Nucleus accumbens (tissue), 56 donors: ENCODE measurements around the gene IGF2BP2.
"Not testable (repeated sequence)": the region's sequence is repeated elsewhere in the genome, so short reads cannot be mapped to it uniquely, and the experiment has no call there.

Experiments used
- DNase-seq, 56 donors: peaks; one replicate each; lab custom pipeline; 2025; lab: John Stamatoyannopoulos, UW

IGF2BP2 gene

DNA sequence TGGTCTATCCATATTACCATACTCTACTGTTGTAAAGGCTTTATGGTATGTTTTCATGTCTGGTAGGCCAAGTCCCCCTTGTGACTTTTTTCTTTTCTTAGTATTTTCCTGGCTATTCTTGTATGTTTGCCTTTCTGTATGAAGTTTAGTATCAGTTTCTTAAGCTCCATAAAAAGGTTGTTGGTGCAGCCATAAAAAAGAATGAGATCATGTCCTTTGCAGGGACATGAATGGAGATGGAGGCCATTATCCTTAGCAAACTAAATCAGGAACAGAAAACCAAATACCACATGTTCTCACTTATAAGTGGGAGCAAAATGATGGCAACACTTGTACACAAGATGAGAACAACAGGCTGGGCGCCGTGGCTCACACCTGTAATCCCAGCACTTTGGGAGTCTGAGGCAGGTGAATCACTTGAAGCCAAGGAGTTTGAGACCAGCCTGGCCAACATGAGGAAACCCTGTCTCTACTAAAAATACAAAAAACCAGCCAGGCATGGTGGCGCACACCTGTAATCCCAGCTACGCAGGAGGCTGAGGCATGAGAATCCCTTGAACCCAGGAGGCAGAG, 13.7 kb upstream of the IGF2BP2 start:
- DNase-seq = not testable (repeated sequence)

DNA sequence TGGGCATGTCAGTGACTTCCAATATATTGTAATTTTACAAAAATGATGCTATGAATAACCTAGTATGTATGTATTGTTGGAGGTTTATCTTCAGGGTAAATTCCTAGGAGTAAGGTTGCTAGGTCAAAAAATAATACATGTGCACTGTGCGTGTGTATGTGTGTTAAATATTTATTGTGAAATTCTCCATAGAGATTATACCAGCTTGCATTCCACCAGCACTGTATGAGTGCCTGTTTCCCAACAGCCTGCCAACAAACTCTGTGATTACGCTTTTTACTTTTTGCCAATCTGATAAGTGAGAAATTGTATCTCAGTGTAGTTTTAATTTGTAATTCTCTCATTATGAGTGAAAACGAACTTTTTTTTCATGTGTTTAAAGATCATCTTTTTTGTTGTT, 12.6 kb upstream of the IGF2BP2 start:
- no peak for DNase-seq

DNA sequence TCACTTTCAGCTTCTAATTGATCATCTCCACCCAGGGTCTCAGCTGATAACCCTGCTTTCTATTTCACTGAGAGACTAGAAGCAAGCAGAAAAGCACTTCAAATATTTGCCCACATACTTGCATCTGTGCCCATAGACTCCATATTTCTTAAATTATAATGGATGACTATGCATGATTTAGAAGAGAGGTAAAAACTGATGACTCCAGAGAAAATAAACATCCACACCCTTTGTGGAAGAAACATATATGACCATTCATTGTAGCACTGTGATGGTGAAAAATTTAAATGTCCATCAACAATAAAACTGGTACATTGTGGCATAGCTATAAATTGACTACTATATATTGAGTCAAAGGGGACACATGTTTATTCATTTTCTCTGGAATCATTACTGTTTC, 7.1 kb upstream of the IGF2BP2 start:
- no peak for DNase-seq

DNA sequence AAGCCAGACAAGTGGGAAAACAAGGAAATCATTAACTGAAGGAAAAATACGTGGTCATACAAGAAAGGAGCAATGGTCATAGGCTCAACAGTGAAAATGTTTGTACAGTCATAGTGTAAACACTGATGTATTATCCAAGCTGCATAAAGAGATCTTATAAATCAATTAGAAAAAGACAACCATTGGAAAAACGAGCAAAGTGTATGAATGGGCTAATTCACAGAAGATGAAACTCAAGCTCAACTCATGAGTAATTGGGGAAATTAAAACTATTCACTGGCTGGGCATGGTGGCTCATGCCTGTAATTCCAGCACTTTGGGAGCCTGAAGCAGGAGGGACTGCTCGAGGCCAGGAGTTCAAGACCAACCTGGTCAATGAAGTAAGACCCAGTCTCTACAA, 6.4 kb upstream of the IGF2BP2 start:
- no peak for DNase-seq

DNA sequence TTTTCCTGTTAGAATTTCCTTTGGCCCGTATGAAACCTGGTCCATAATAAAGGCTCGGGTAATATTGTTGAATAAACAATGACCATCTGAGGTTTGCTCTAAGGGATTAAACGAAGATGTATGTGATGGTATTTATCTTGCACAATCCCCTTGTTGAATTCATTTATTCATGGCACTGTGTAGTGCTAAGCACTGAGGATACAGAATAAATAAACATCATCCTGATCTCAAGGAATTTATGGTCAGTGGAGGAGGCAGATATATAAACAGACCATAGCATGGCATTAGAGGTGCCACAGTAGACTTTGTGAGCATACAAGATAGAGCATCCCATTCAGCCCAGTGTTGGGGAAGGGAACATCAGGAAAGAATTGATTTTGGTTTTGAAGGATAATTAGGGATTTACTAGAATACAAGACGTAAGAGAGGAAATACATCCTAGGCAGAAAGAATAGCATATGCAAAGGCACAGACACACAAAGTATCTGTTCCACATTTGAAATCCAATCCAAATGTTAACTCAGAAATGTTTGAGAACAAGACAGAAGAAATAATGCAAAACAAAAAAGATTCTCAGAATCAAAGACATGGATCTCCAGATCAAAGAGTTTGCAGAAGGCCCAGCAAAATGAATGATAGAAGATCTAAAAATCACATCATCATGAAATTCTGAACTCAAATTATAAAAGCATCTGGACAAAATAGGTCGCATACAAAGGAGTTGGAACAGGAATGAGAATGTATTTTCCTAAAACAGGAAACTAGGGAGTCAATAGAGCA, 5.4 kb upstream of the IGF2BP2 start:
- DNase-seq = no peak

DNA sequence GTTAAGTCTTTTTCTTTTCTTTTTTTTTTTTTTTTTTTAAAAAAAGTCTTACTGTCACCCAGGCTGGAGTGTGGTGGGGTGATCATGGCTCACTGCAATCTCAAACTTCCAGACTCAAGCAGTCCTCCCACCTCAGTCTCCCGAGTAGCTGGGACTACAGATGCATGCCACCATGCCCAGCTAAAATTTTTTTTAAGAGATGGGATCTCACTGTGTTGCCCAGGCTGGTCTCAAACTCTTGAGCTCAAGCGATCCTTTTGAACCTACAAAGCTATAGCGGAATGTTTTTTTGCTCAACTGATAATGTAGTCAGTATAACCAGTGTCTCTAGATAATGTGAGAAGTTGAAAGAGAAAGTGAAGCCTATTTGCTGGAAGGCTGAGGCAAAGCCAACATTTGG, 3.9 kb upstream of the IGF2BP2 start:
- no peak for DNase-seq

DNA sequence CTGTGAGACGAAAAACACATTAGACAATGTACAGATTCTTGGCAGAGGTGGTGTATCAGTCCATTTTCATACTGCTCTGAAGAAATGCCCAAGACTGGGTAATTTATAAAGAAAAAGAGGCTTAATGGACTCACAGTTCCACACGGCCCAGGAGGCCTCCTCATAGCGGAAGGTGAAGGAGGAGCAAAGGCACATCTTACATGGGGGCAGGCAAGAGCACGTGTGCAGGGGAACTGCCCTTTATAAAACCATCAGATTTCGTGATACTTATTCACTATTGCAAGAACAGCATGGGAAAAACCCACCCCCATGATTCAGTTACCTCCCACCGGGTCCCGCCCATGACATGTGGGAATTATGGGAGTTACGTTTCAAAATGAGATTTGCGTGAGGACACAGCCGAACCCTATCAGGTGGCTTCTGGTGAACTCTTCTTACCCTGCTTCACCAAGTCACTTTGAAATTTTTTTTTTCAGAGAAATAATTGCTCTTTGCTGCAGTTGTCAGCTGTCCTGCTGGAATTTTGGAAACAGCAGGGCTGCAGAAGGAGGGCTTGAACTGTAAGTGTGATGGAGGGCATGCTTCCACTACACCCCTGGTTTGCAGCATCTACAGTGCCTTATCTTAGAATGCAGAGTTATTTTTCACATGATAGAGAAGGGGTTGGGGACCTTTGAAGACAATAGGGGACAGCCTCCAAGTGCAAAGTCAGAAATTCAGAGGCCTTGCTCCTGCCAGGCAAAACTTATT, 2.9 kb upstream of the IGF2BP2 start:
- DNase-seq = no peak

DNA sequence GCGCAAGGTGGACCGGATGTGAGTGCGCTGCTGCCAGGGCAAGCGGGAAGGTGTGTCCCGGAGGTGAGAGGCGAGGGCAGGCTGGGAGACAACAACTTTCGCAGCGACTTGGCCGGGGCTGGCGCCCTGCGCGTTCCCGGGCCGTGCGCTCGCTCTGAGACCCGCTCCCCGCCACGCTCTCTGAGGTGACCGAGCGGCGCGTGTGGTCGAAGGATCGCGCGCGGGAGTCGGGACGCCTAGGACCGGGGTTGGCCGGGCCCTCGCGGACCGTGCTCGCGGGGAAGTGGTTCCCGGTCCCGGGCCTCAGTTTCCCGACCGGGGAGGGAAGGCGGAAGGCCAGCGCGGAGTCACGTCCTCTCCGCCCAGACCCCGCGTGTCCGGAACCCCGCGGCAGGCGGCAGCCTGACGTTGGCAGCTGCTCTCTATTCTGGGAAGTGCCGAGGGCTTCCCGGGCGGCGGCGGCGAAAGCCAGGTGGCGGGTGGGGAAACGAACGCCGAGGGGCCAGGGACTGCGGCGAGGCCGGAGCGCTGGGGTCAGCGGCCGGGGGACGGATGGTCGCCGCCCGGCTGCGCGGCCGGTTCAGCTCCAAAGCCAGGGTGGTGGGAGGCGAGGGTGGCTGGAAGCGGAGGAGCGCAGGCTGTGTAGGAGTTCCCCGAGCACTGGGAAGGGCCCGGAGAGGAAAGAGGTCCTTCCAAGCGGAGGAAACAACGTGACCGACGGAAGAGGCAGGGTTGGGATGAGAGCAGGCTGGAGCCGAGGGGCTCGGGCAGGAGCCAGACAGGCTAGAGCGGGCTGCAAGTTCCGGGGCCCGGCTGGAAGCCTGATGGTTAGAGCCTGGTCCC, 1.0 kb upstream of the IGF2BP2 start:
- no peak for DNase-seq

DNA sequence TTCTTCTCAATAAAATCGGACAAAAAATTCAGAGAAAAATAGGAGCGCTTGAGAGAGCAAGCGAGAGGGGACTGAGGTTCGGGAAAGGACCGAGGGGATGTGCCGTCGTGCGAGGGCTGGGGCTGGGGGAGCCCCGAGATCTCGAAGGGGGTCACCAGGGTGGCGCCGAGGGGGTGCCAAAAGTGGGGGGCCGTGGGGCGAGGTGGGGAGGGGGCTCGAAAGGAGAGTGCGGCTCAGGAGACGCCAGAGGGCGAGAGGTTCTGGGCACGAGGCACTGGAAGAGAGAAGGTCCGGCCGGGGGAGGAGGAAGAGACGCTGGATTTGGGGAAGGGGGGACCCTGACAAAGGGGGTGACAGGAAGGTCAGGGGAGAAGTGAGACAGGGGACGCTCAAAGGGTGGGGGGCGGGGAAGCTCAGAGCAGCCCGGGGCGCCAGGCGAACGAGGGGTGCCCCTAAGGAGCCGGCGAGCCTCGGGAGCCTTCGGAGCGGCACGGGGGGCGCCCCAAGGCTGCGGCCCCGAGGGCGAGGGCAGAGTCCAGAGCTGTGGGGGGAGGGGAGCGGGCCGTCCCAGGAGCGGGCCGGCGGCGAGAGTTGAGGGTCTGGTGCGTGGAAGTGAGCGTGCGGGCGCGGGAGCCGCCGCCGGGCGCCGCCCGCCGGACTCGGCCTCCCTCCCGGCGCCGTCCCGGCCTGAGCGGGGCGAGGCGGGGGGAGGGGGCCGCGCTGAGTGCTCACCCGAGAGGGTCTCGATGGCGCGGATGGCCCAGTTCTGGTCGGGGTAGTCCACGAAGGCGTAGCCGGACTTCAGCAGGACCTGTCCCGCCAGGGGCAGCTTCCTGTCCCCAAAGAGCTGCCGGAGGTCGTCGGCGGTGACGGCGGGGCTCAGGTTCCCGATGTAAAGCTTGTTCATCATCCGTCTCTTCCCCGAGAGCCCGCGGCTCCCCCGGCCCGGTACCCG, 514 bp downstream of the IGF2BP2 start:
- peak in 2 of 56 donors; percentile 2 to 61 for DNase-seq

DNA sequence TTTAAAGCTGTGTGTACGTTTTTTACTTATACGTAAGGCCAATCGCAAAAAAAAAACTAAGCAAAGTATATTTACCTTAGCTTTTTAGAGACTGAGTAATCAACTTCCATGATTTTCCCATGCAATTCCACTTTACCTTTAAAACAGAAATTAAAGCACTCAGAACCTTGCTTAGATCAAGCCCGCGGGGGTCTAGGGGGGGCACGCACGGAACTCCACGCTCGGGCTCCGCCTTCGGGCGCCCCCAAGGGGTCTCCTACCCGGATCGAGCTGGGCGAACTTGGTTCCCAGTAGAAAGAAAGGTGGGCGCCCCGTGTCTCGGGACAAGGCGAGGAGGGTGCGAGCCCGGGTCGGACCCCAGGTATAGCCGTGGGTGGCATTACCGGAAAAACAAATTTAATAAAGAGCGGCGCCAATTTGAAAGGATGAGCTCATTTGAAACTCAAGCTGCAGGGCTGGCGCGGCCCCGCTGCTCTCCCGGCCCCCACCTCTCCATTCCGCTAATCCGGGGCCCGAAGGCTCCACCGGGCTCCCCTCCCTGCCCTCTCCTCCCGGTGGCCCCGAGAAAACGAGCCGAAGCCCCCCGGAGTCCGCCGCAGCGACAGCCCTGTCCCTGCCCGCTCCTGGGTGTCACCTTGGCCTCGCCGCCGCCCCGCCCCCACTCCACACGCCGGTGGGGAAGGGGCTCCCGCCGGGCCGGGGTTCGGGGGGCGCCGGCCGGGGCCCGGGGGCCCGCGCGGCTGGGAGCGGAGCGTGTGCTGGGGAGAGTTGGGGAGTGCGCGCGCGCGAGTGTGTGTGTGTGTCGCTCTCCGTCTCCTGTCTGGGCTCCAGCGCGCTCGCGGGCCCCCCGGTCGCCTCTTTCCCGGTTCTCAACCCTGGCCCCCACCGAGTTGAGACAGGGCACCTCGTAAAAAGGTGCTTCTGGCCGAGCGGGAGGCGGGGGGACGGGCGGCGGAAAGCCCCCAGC, 1.5 kb downstream of the IGF2BP2 start:
- peak in 4 of 56 donors; percentile 2 to 24 (median 12) for DNase-seq

DNA sequence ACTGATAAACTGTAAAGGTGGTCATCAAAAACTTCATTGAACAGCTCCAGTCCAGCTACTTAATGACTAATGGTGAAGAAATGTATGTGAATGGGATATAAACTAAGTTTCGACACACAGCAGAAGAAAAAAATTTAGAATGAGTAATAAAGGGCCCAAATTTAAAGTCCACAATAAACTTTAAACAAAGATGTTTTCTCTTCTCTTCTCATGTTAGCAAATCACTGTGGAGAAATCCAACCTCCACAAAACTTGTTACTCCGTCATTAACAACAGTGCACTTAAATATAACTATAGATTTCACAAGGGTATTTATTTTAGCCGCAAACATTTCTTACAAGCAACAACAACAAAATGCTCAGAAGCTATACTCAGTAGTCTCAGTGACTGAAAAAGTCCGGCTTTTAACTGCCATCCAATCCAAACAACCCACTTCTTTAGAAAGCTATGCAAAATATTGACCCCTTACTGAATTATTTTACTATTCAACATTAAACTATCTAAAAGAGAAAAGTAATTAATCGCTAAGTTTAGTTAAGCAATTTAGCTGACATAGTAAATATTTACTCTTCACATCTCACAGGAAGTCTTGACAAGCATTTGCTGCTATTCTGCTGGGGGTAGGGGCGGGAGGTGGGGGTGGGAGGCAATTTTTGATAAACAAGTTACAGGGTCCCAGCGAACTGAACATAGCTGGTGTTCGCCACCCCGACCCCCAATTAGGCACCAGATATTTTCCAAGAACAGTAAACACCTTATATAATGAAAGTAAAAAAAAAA, 2.4 kb downstream of the IGF2BP2 start:
- no peak for DNase-seq

DNA sequence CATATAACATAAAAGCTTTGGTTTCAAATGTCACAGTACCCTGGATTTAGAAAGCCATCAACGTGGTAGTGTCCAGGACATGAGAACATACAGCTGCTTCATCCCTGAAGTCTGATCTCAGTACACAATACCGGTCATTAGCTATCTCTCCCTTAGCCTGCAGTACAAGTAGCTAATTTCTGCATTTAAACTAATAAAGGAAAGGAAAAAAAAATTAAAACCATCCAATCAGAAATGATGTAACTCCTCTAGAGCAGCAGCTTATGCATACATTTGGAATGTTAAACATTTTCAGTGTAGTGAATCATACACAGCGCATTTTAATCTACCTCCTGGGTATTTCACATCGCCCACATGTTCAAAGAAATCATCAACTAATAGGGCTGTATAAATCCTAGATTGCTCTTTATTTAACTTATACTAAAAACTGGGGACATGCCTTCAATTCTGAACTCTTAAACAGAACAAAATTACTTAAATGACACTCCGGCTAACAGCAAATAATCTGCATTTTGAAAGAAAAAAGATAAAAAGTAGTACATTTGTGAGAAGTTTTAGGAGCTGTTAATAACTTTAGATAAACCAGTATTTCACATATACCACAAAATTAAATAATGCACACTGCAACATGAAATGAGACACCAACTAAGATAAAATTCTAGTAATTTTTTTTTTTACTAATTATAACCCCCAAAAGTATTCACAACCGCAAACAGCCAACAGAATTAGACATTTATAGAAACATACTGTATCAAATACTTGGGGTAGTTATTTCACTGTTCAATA, 3.7 kb downstream of the IGF2BP2 start:
- no peak for DNase-seq

DNA sequence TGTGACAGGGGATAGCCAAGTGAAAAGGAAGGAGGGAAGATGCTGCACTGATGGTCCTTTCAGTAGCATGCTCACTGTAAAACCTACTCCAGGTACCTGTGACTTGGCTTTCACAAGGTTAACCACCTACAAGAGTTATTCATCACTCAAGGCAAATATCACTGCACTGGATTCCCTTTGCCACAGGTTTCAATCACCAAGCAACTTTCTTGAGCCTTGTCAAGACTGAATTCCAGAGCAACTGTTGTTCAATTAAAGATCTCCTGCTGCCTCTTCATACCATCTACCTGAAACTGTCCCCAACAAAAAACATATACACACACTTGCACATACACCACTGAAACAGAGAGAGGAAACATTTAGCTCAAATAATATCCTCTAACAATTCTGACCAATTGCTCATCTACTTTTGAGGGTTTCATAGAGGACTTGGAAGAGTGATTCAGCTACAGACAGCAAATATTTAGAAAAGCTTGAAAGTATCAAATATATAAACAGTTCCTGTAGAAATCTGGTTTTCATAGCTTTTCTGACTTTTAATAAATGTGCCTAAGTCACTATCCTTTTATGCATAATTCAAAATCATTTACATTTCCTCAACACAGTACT, 6.5 kb downstream of the IGF2BP2 start:
- DNase-seq = no peak

DNA sequence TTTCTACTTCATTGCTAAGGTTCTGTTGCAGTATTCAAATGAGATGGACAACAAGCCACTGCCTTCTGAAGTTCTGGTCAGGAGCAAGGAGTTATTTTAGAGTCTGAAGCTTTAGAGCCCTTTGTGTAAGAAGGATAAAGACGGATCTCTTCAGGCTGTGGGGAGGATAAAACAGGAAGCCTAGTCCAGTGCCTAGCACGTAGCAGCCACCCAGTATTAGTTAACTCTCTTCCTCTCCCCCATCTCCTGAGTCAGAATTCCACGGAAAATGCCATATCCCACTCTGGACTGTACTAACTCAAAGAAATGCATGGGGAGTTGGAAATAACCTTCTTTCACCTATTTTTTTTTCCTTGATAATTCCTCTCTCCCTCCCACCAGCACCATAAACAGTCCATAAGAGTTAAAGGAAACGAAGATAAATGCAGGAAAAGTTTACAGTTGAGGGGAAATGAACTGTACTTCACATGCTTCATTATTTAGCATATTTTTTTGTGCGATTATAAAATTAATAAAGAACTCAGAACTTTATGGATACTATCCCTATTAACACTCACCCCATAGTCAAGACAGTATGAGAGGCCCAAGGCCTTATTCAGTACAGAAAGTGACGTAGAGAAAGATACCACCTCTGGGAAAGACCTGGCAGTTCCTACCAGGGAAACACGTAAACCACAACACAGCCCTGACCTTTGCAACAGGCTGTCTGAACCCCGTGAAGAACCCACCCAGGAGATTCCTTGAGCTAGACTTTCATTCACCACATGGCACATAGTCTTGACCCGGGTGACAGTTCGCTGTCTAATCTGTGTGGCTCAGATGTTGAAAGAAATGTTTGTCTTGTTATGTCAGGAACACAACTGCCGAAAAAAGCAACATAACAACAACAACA, 9.2 kb downstream of the IGF2BP2 start:
- DNase-seq = no peak

DNA sequence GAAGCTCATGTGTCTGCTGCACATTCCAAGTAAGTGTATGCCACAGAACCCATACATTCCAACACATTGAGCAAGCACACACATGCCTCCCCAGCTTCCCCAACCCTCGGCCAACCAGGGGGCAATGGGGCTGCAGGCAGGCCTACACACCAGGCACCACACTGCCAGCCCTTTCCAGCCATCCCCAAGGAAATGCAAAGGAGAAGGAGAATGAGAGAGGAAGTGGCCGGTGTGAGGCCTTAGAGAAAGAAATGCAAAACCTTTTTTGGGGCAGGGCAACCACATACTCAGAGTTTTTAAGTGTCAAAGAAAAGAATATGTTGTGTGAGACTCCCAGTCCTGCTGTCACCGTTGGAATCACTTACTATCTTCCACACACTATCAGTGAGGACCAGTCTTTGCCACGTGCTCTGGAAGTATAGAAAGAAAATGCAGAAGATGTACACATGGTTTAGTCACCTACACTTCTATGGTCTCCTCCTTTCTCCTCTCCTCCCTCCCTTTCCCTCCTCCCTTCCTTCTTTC, 11.1 kb downstream of the IGF2BP2 start:
- DNase-seq = no peak
